H1 (cell line): ENCODE measurements around the gene GALNT6. TPM values are rescaled to one million over a fixed set of nuclear protein-coding genes. Genes with fewer than 3 reads are reported as not detected.

Experiments
- CTCF ChIA-PET: fragments of 300-600 bp; sonication (Branson Sonifier 250); formaldehyde crosslinking; loops from one replicate; lab custom pipeline; 2021; ENCODE audit not compliant: partially characterized antibody; lab: Charles Lee
- POLR2A ChIA-PET: fragments of 300-600 bp; sonication (Branson Sonifier 250); formaldehyde crosslinking; loops from one replicate; lab custom pipeline; 2021; ENCODE audit warnings: inconsistent platforms; ENCODE audit not compliant: partially characterized antibody; lab: Charles Lee
- DNase-seq, 2 experiments: peaks; one replicate each; pipeline versions ENCODE4 v3.0.0 to v3.0.0-alpha.2; 2010 to 2022; ENCODE audit warnings: low spot score in 2 of 2, low read depth in 1 of 2, mixed read lengths in 1 of 2
- FAIRE-seq: peaks from 2 replicates; lab custom pipeline; 2011; peaks lifted over from hg19 to GRCh38; lab: Jason Lieb, UNC
- H2AFZ ChIP-seq: 2 replicates; pipeline ENCODE4 v1.8.1; 2012; ENCODE audit warnings: low read length, inconsistent platforms
- H2AK5ac ChIP-seq: 2 replicates; pipeline ENCODE4 v1.6.1; 2013; ENCODE audit warnings: low read depth, low read length
- H2BK120ac ChIP-seq: replicated peaks from 2 replicates; pipeline ENCODE3; 2013; ENCODE audit warnings: low read depth, low read length, inconsistent platforms
- H2BK12ac ChIP-seq: 2 replicates; pipeline ENCODE4 v1.6.1; 2013; ENCODE audit warnings: low read depth, low read length
- H2BK15ac ChIP-seq: 2 replicates; pipeline ENCODE4 v1.6.1; 2013; ENCODE audit warnings: low read length
- H2BK20ac ChIP-seq: 2 replicates; pipeline ENCODE4 v1.6.1; 2013; ENCODE audit warnings: low read length
- H2BK5ac ChIP-seq: 2 replicates; pipeline ENCODE4 v1.6.1; 2013; ENCODE audit warnings: low read depth, low read length
- H3K14ac ChIP-seq: 2 replicates; pipeline ENCODE4 v1.6.1; 2013; ENCODE audit warnings: inconsistent platforms; ENCODE audit not compliant: insufficient read length
- H3K18ac ChIP-seq: 2 replicates; pipeline ENCODE4 v1.6.1; 2013; ENCODE audit warnings: low read length; ENCODE audit errors: extremely low read depth
- H3K23ac ChIP-seq: 2 replicates; pipeline ENCODE4 v1.6.1; 2013; ENCODE audit warnings: inconsistent platforms; ENCODE audit not compliant: insufficient read length
- H3K23me2 ChIP-seq: 2 replicates; pipeline ENCODE4 v1.6.1; 2013; ENCODE audit warnings: low read depth, low read length
- H3K27ac ChIP-seq: 2 replicates; pipeline ENCODE4 v1.6.1; 2011; ENCODE audit warnings: low read depth, low read length, inconsistent platforms
- H3K27me3 ChIP-seq, 4 experiments: replicated peaks in 1 of 4; 1 replicate in 1 of 4; 2 replicates in 3 of 4; pipeline versions ENCODE4 v1.6.1 to v1.8.1; 2011 to 2013; ENCODE audit warnings: low read length in 3 of 4, mild to moderate bottlenecking in 3 of 4, inconsistent platforms in 2 of 4, mixed read lengths in 2 of 4, moderate library complexity in 1 of 4; ENCODE audit not compliant: control insufficient read depth in 3 of 4, insufficient read depth in 3 of 4; ENCODE audit errors: extremely low read depth in 1 of 4
- H3K36me3 ChIP-seq, 4 experiments: 2 replicates each; pipeline versions ENCODE4 v1.6.1 to v1.8.1; 2011 to 2013; ENCODE audit warnings: mild to moderate bottlenecking in 4 of 4, low read length in 3 of 4, moderate library complexity in 2 of 4, control low read depth in 1 of 4, inconsistent platforms in 1 of 4; ENCODE audit not compliant: insufficient read depth in 4 of 4, control insufficient read depth in 2 of 4
- H3K4ac ChIP-seq: replicated peaks from 2 replicates; pipeline ENCODE3; 2013; ENCODE audit warnings: low read length, low read depth, mixed read lengths, inconsistent platforms; ENCODE audit not compliant: insufficient read length
- H3K4me1 ChIP-seq, 4 experiments: replicated peaks in 1 of 4; 1 replicate in 1 of 4; 2 replicates in 3 of 4; pipeline versions ENCODE4 v1.6.1 to v1.8.1; 2011 to 2013; ENCODE audit warnings: low read length in 3 of 4, inconsistent platforms in 2 of 4, mixed read lengths in 1 of 4; ENCODE audit not compliant: insufficient read depth in 4 of 4, control insufficient read depth in 3 of 4
- H3K4me2 ChIP-seq, 2 experiments: 2 replicates each; pipeline versions ENCODE4 v1.6.1 to v1.8.1; 2011 to 2013; ENCODE audit warnings: low read depth in 2 of 2, low read length in 2 of 2, control low read depth in 1 of 2, inconsistent platforms in 1 of 2, mild to moderate bottlenecking in 1 of 2; ENCODE audit not compliant: insufficient read depth in 1 of 2
- H3K4me3 ChIP-seq, 4 experiments: fragments of 200-600, 300-600 bp in 1 of 4; sonication (generic), shearing (Covaris generic), sonication (Bioruptor Twin) in 1 of 4; 2 replicates each; pipeline versions ENCODE4 v1.5.1 to v1.8.1; 2011 to 2016; ENCODE audit warnings: low read length in 4 of 4, low read depth in 3 of 4, control low read depth in 2 of 4, inconsistent platforms in 2 of 4, mild to moderate bottlenecking in 2 of 4, mixed read lengths in 1 of 4, moderate library complexity in 1 of 4; ENCODE audit not compliant: insufficient read depth in 2 of 4; ENCODE audit errors: extremely low read depth in 1 of 4
- H3K56ac ChIP-seq: replicated peaks from 2 replicates; pipeline ENCODE3; 2013; ENCODE audit warnings: low read depth, mild to moderate bottlenecking, mixed read lengths, low read length, inconsistent platforms; ENCODE audit not compliant: insufficient read length
- H3K79me1 ChIP-seq: 2 replicates; pipeline ENCODE4 v1.6.1; 2013; ENCODE audit warnings: low read depth, low read length, control low read depth
- H3K79me2 ChIP-seq, 2 experiments: 2 replicates each; pipeline versions ENCODE4 v1.6.1 to v1.8.1; 2012 to 2013; ENCODE audit warnings: low read length in 2 of 2, mild to moderate bottlenecking in 2 of 2, inconsistent platforms in 1 of 2; ENCODE audit not compliant: insufficient read depth in 2 of 2, control insufficient read depth in 1 of 2
- H3K9ac ChIP-seq, 4 experiments: replicated peaks in 1 of 4; 1 replicate in 1 of 4; 2 replicates in 3 of 4; pipeline versions ENCODE4 v1.6.1 to v1.8.1; 2011 to 2013; ENCODE audit warnings: low read depth in 3 of 4, low read length in 3 of 4, control low read depth in 2 of 4, mild to moderate bottlenecking in 2 of 4, moderate library complexity in 2 of 4, inconsistent platforms in 1 of 4; ENCODE audit errors: extremely low read depth in 1 of 4
- H3K9me3 ChIP-seq, 2 experiments: 2 replicates each; pipeline versions ENCODE4 v1.6.1 to v1.8.1; 2012 to 2013; ENCODE audit warnings: mild to moderate bottlenecking in 2 of 2, moderate library complexity in 2 of 2, control low read depth in 1 of 2, inconsistent platforms in 1 of 2, low read depth in 1 of 2, low read length in 1 of 2, mixed read lengths in 1 of 2; ENCODE audit not compliant: insufficient read depth in 2 of 2
- H4K20me1 ChIP-seq, 2 experiments: replicated peaks in 1 of 2; 2 replicates each; pipeline versions ENCODE3 to v1.8.1; 2011 to 2013; ENCODE audit warnings: inconsistent platforms in 2 of 2, low read length in 2 of 2, mild to moderate bottlenecking in 1 of 2; ENCODE audit not compliant: insufficient read depth in 2 of 2, control insufficient read depth in 1 of 2
- H4K5ac ChIP-seq: 2 replicates; pipeline ENCODE4 v1.6.1; 2013; ENCODE audit warnings: low read length, low read depth, mixed read lengths, inconsistent platforms; ENCODE audit not compliant: insufficient read length
- H4K8ac ChIP-seq: 2 replicates; pipeline ENCODE4 v1.8.0; 2013; ENCODE audit warnings: mild to moderate bottlenecking, moderate library complexity, low read length, inconsistent platforms; ENCODE audit not compliant: insufficient read depth; ENCODE audit errors: extremely low read depth
- H4K91ac ChIP-seq: replicated peaks from 2 replicates; pipeline ENCODE3; 2013; ENCODE audit warnings: low read length, mixed read lengths, inconsistent platforms; ENCODE audit not compliant: insufficient read length
- ASH2L ChIP-seq: fragments of 200-600, 300-600 bp; sonication (generic); IDR thresholded peaks from one replicate; pipeline ENCODE4 v1.7.1; 2017; ENCODE audit warnings: low read length
- CREB1 ChIP-seq: IDR thresholded peaks from 2 replicates; pipeline ENCODE4 v1.6.1; 2012; ENCODE audit warnings: inconsistent platforms
- HDAC6 ChIP-seq: IDR thresholded peaks from one replicate; pipeline ENCODE4 v1.7.1; 2012; ENCODE audit warnings: low read depth, mild to moderate bottlenecking, inconsistent platforms, low read length, moderate library complexity
- JUN ChIP-seq: IDR thresholded peaks from 2 replicates; pipeline ENCODE4 v1.6.1; 2011; ENCODE audit warnings: low read depth, mild to moderate bottlenecking, improper control_type of control experiment, low read length
- KDM4A ChIP-seq: IDR thresholded peaks from one replicate; pipeline ENCODE4 v1.7.1; 2012; ENCODE audit warnings: low read depth, mild to moderate bottlenecking, moderate library complexity, low read length, inconsistent platforms; ENCODE audit not compliant: severe bottlenecking
- POLR2AphosphoS5 ChIP-seq: IDR thresholded peaks from 2 replicates; pipeline ENCODE4 v1.6.1; 2011; ENCODE audit warnings: low read depth, low read length
- SAP30 ChIP-seq: fragments of 300-600 bp; sonication (generic); IDR thresholded peaks from 2 replicates; pipeline ENCODE4 v1.7.1; 2012; ENCODE audit warnings: low read length, moderate library complexity, mild to moderate bottlenecking, inconsistent platforms; ENCODE audit not compliant: insufficient read depth, insufficient replicate concordance
- WGBS, 2 experiments: shearing (Covaris generic) in 1 of 2; methylation state at CpG; one replicate each; pipeline versions ENCODE4 v1.1.6 to v1.1.7; 2013 to 2015; ENCODE audit warnings: low lambda C conversion rate in 2 of 2, mixed read lengths in 2 of 2, inconsistent platforms in 1 of 2, low coverage in 1 of 2, missing lambda C conversion rate in 1 of 2; ENCODE audit not compliant: insufficient replicate concordance in 2 of 2, insufficient coverage in 1 of 2, insufficient read length in 1 of 2; ENCODE audit errors: extremely low coverage in 1 of 2, missing lambda C conversion rate in 1 of 2; 5-methylcytosine and 5-hydroxymethylcytosine counted together
- polyA plus RNA-seq, 7 experiments: library from polyadenylated mRNA; depleted of rRNA in 3 of 7; stranded (reverse) in 5 of 7; unstranded in 2 of 7; fragments of >200 nt in 5 of 7; fragments of 200-250 nt in 2 of 7; gene quantifications; 1 replicate in 5 of 7; 2 replicates in 1 of 7; 4 replicates in 1 of 7; pipeline versions ENCODE4 v1.2.1 to v1.2.3, GENCODE V29; 2011 to 2013; ENCODE audit warnings: missing spikeins in 2 of 7, mixed read lengths in 2 of 7
- total RNA-seq: library from RNA; stranded (reverse); fragmentation: NEBNext Ultra II Directional; extraction: Animal tissue kit (Norgen Biotek cat#: 25700); gene quantifications from 2 replicates; pipeline ENCODE4 v1.2.1, GENCODE V29; 2021
- TF ChIP-seq, protein P1 (sequence below), 3 experiments: IDR thresholded peaks; 1 replicate in 2 of 3; 2 replicates in 1 of 3; pipeline versions ENCODE4 v1.5.1 to v1.6.1; 2011; ENCODE audit warnings: low read length in 3 of 3, mild to moderate bottlenecking in 3 of 3, inconsistent platforms in 2 of 3, low read depth in 1 of 3, moderate library complexity in 1 of 3; ENCODE audit not compliant: insufficient read depth in 1 of 3; ENCODE audit errors: control extremely low read depth in 1 of 3
- TF ChIP-seq, protein P2 (sequence below): IDR thresholded peaks from 2 replicates; pipeline ENCODE4 v1.6.1; 2011; ENCODE audit warnings: low read depth, mild to moderate bottlenecking, low read length; ENCODE audit not compliant: insufficient read depth

Gene GALNT6
- total and polyA plus RNA-seq, 2 of the 8 experiments (the other 6 are each of a cell fraction or from before 2014, with no cell fraction given) = 5.8 to 10.7 TPM

DNA sequence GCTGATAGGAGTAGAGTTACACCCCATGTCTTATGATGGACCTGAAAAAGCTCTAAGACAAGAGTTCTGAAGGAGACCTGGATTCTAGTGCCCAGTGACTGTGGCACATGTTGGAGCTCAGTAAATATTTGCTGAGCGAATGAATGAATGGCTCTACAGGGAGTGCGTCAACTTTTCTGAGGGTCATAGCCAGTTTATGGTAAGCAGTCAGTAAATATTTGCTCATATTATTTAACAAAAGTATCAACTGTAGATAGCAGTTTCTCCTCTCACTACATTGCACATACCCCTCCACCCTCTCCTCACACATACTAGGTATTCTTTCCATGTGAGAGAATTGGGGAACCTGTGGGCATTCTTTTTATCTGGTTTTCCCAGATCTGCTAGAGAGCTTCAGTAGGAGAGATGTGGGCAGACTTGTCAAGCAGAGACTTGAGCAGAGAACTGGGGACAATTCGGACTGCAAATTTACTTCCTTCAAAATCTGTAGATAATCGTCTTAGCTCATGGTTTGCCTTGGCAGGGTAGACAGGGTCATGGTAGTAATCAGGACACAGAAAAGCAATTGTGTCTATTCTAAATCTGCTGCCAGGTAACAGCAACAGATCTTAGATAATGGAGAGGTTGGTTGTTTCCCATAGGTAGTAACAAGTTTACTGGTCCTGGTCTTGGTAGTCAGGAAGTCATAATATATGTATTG is 39.1 kb upstream of the GALNT6 start:
- Histone ChIP-seq H3K4me2 (no peak overlapping the region), H3K9me3 (no peaks in the 10 kb centered on the region), H3K4ac (no peak overlapping the region), H4K5ac (no peak overlapping the region), H3K27me3 (no peaks in the 10 kb centered on the region), H3K27ac (no peak overlapping the region), H4K20me1 (no peaks in the 10 kb centered on the region), H3K56ac (no peak overlapping the region), H3K9ac (no peak overlapping the region; a peak in 1 of 7 replicates), H2BK15ac (no peak overlapping the region), H2BK120ac (no peak overlapping the region), H2BK5ac (no peak overlapping the region), H3K79me2 (peaks cover 0 to 5% of the 10 kb centered on the region in 2 experiments; a peak in 1 of 4 replicates), H3K18ac (no peak overlapping the region), H3K14ac (no peak overlapping the region), H3K79me1 (no peaks in the 10 kb centered on the region), H3K23me2 (no peaks in the 10 kb centered on the region), H2AFZ (no peak overlapping the region), H3K36me3 (no peaks in the 10 kb centered on the region), H4K8ac (no peak overlapping the region), H2AK5ac (no peak overlapping the region), H3K4me1 (peaks cover 0 to 7% (median 2%) of the 10 kb centered on the region in 4 experiments; a peak in 2 of 7 replicates), H2BK20ac (no peak overlapping the region), H3K4me3 (no peak overlapping the region), H2BK12ac (no peak overlapping the region), H3K23ac (no peak overlapping the region), H4K91ac (no peak overlapping the region)
- no peak for DNase-seq
- ChIA-PET CTCF (interaction anchor here (0.6 to 3.5 kb wide), 8 partner anchors 9 to 101 kb away, joined by 3 to 16 read pairs (median 6); no protein-coding TSS in a partner anchor), POLR2A (interaction anchor here (0.9 kb wide), 1 partner anchor 39 kb away, joined by 3 read pairs; no protein-coding TSS in a partner anchor)
- no peak for FAIRE-seq
- WGBS, 2 experiments = 68% methylated on average over 4 of the region's 4 CpGs; no CpG with 5 or more reads in 1 of the 2 experiments
- TF ChIP-seq HDAC6 (no peak), CREB1 (no peak), KDM4A (no peak), ASH2L (no peak), POLR2AphosphoS5 (no peak), SAP30 (no peak), JUN (no peak)
- TF ChIP-seq, protein P1, sequence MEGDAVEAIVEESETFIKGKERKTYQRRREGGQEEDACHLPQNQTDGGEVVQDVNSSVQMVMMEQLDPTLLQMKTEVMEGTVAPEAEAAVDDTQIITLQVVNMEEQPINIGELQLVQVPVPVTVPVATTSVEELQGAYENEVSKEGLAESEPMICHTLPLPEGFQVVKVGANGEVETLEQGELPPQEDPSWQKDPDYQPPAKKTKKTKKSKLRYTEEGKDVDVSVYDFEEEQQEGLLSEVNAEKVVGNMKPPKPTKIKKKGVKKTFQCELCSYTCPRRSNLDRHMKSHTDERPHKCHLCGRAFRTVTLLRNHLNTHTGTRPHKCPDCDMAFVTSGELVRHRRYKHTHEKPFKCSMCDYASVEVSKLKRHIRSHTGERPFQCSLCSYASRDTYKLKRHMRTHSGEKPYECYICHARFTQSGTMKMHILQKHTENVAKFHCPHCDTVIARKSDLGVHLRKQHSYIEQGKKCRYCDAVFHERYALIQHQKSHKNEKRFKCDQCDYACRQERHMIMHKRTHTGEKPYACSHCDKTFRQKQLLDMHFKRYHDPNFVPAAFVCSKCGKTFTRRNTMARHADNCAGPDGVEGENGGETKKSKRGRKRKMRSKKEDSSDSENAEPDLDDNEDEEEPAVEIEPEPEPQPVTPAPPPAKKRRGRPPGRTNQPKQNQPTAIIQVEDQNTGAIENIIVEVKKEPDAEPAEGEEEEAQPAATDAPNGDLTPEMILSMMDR (IDR thresholded peaks at IDR 0.05; ENCODE audit: control extremely low read depth in 1 of 3, insufficient read depth in 1 of 3, low read depth in 1 of 3, low read length in 3 of 3) = no peak
- TF ChIP-seq, protein P2, sequence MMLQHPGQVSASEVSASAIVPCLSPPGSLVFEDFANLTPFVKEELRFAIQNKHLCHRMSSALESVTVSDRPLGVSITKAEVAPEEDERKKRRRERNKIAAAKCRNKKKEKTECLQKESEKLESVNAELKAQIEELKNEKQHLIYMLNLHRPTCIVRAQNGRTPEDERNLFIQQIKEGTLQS = no peak
